ENCODE data around the gene HNRNPM. TPM values are rescaled to one million over a fixed set of nuclear protein-coding genes. Genes with fewer than 3 reads are reported as not detected.

The HNRNPM gene
- total RNA-seq, 1 donor from 2014 or later = 198 TPM

DNA sequence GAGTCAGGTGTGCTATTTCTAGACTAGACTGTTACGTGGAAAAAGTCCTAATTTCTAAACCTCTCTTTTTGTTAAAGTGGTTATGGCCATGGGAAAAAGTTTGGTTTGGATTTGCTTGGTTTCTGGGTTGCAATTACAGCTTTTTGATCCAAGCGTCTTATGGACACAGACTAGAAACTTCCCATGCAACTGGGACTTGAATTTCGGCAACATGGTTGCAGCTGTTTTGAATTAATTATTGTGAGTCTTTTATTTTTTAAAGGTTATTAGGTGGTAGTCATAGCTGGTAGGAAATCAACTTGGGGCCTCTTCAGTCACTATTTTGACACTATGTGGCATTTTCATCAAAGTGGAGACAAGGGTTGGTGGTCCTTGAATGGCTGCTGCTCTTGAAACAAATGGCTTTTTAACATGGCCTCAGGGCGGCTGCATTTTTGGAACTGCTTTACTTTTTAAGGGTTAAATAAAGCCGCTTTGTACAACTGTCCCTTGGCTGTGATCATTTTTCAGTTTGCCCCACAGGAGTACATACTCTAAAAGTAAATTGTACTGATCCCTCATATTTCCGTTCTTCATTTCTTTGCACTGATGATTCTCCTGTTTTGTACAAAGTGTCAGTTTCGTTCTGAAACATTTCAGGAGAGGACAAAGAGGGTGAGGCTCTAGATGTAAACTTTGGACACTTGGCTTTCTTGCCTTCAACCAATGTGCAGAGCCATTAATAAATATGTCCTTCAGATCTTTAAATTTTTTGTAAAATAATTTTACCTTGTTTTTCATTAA, 15.9 kb downstream of the HNRNPM start:
- no peaks in the 10 kb centered on the region for H3K9me3 ChIP-seq
- intact Hi-C loops (cut with DNase I) = no loop called here
- H3K27ac ChIP-seq = peak overlapping the region; percentile 68 to 74
- H3K4me3 ChIP-seq = peak overlapping the region in 1 of 2 donors; percentile 20
- peaks cover 23 to 43% of the 10 kb centered on the region in 2 donors for H3K4me1 ChIP-seq
- TF ChIP-seq, protein P1, sequence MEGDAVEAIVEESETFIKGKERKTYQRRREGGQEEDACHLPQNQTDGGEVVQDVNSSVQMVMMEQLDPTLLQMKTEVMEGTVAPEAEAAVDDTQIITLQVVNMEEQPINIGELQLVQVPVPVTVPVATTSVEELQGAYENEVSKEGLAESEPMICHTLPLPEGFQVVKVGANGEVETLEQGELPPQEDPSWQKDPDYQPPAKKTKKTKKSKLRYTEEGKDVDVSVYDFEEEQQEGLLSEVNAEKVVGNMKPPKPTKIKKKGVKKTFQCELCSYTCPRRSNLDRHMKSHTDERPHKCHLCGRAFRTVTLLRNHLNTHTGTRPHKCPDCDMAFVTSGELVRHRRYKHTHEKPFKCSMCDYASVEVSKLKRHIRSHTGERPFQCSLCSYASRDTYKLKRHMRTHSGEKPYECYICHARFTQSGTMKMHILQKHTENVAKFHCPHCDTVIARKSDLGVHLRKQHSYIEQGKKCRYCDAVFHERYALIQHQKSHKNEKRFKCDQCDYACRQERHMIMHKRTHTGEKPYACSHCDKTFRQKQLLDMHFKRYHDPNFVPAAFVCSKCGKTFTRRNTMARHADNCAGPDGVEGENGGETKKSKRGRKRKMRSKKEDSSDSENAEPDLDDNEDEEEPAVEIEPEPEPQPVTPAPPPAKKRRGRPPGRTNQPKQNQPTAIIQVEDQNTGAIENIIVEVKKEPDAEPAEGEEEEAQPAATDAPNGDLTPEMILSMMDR (IDR thresholded peaks at IDR 0.05) = no peak
- no peaks in the 10 kb centered on the region for H3K27me3 ChIP-seq
- H3K36me3 ChIP-seq = peaks cover 36 to 41% of the 10 kb centered on the region in 2 donors
- DNase-seq (ENCODE audit: low spot score in 2 of 2) = no peak

DNA sequence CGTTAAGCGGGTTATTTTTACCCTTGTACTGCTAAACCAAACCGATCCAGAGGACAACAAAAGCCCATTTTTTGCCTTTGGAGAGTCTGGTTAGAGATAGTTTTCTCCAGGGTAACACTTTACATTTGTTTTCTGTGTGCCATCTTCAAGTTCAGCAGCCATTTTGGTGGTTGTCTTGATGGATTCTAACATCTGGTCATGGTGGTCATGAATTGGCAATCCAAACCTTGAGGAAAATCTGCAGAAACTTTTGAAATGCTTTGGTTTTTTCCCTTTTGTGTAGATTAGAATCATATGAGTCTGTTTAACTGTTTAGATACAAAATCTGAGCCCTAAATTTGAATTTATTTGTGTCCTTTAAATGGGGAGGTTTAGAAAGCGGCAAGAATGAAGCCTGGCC, 16.6 kb downstream of the HNRNPM start:
- Histone ChIP-seq H3K36me3 (peaks cover 39 to 41% of the 10 kb centered on the region in 2 donors), H3K27me3 (no peaks in the 10 kb centered on the region), H3K4me1 (peaks cover 23 to 43% of the 10 kb centered on the region in 2 donors), H3K4me3 (no peak overlapping the region), H3K27ac (no peak overlapping the region), H3K9me3 (no peaks in the 10 kb centered on the region)
- no peak for DNase-seq (ENCODE audit: low spot score in 2 of 2)
- intact Hi-C loops (cut with DNase I) = no loop called here
- TF ChIP-seq, protein P1 (IDR thresholded peaks at IDR 0.05) = no peak

DNA sequence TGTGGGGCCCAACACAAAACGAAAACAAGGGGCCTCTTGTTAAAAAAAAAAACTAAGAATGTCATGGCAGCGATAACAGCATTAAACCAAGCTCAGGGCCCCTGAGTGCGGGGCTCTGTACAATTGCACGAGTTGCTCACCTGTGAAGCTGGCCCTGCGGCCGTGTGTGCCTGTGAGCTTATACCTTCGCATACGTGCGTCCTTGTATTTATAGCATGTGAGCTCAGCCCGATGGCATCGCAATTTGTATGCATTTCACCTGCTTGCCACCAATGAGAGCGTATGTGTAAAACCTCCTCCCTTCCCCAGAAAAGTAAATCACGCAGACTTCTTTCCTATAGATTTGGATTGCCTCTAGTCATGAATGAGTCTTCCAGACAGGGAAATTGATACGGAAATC, 17.1 kb downstream of the HNRNPM start:
- DNase-seq (ENCODE audit: low spot score in 2 of 2) = no peak
- TF ChIP-seq, protein P1 (IDR thresholded peaks at IDR 0.05) = no peak
- Histone ChIP-seq H3K27ac (no peak overlapping the region), H3K36me3 (peaks cover 41 to 42% of the 10 kb centered on the region in 2 donors), H3K27me3 (no peaks in the 10 kb centered on the region), H3K9me3 (no peaks in the 10 kb centered on the region), H3K4me1 (peaks cover 23 to 38% of the 10 kb centered on the region in 2 donors), H3K4me3 (no peak overlapping the region)
- intact Hi-C loops (cut with DNase I) = no loop called here

DNA sequence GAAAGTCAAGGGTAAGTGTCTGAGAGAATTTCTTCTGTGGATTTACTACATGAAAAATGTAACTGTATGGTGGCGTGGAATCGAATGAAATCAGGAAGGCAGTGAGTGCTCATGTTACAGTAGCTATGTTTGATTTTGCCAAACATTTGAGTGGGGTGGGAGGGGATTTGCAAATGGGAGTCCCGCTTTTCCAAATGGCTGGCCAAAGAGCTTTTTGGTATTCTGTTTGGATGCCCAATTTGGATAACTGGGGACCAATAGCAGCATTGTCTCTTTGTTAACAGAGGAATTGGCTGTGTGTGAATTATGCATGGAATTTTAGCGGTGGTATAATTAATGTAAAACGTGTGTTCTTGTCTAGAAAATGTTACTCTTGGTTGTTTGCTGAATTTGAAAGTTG, 17.8 kb downstream of the HNRNPM start:
- Histone ChIP-seq H3K4me1 (peaks cover 23 to 33% of the 10 kb centered on the region in 2 donors), H3K27me3 (no peaks in the 10 kb centered on the region), H3K4me3 (no peak overlapping the region), H3K36me3 (peaks cover 44 to 49% of the 10 kb centered on the region in 2 donors), H3K27ac (no peak overlapping the region), H3K9me3 (no peaks in the 10 kb centered on the region)
- TF ChIP-seq, protein P1 (IDR thresholded peaks at IDR 0.05) = no peak
- intact Hi-C loops (cut with DNase I) = no loop called here
- DNase-seq (ENCODE audit: low spot score in 2 of 2) = no peak

DNA sequence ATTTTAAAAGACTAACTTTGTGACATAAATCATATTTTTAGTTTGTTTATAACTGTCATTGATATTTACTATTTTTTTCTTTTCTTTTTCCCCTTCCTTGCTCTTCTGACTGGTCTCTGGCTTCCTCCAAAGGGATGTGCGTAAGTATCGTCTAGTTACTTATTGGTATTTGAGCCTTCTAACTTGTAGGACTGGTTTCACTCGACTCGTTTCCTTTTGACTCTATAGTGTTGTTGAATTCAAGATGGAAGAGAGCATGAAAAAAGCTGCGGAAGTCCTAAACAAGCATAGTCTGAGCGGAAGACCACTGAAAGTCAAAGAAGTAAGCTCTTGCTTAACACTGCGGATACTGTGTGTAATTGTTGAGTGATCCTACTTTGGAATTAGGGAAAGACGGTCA, 18.6 kb downstream of the HNRNPM start:
- H3K4me1 ChIP-seq = peaks cover 19 to 28% of the 10 kb centered on the region in 2 donors
- H3K27me3 ChIP-seq = no peaks in the 10 kb centered on the region
- TF ChIP-seq, protein P1 (IDR thresholded peaks at IDR 0.05) = no peak
- no peak overlapping the region for H3K27ac ChIP-seq
- no peak overlapping the region for H3K4me3 ChIP-seq
- peaks cover 50 to 51% of the 10 kb centered on the region in 2 donors for H3K36me3 ChIP-seq
- DNase-seq (ENCODE audit: low spot score in 2 of 2) = no peak
- intact Hi-C loops (cut with DNase I) = no loop called here
- H3K9me3 ChIP-seq = no peaks in the 10 kb centered on the region
